Sigmoid colon (tissue), 4 donors: ENCODE data around the gene FHOD3.

Experiments
- CTCF ChIP-seq, 4 experiments: fragments of 450-650 bp in 3 of 4; fragments of 200-600 bp in 1 of 4; IDR thresholded peaks; one replicate each; pipeline ENCODE4 v1.5.1; 2016 to 2019; ENCODE audit warnings: antibody characterized with exemption in 4 of 4, mild to moderate bottlenecking in 3 of 4, moderate library complexity in 2 of 4
- EP300 ChIP-seq, 4 donors: sonication (generic); formaldehyde crosslinking; IDR thresholded peaks; one replicate each; pipeline ENCODE4 v1.6.1; 2017; ENCODE audit warnings: antibody characterized with exemption in 4 of 4
- POLR2A ChIP-seq, 2 donors: fragments of 450-650 bp; IDR thresholded peaks; one replicate each; pipeline ENCODE4 v1.6.1; 2016; ENCODE audit warnings: antibody characterized with exemption in 2 of 2, mild to moderate bottlenecking in 2 of 2, moderate library complexity in 2 of 2
- POLR2AphosphoS5 ChIP-seq, 4 donors: sonication (generic); formaldehyde crosslinking; IDR thresholded peaks; one replicate each; pipeline ENCODE4 v1.6.1; 2017; ENCODE audit warnings: antibody characterized with exemption in 4 of 4

- TF ChIP-seq CTCF (IDR thresholded peaks at IDR 0.05): no peak
- TF ChIP-seq POLR2A (IDR thresholded peaks at IDR 0.05): no peak
- TF ChIP-seq POLR2AphosphoS5 (IDR thresholded peaks at IDR 0.05): no peak
- TF ChIP-seq EP300 (IDR thresholded peaks at IDR 0.05): no peak
Observed at GRCh38 chr18:36772241-36772723, 474.8 kb downstream of the FHOD3 start.
